ENCODE data around the gene NOP56.
"Not testable (repeated sequence)": the region's sequence is repeated elsewhere in the genome, so short reads cannot be mapped to it uniquely, and the experiment has no call there.

NOP56 gene

DNA sequence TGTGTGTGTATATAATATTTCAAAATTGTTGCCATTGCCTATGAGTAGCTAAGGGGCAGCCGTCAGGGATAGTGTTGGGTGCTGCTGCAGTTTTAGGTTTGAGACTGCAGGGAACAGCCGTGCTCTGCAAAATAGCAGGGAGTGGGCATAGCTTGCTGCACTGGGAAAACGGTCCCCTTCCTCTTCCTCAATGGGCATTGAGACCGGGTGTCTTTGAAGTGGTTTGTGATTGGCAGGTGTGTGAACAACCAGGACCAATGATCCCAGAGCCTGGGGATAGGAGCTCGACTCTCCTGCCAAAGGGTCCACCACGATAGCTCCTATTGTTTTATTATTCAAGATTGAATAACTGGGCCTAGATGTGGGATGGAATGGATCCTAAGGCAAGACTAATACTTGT lies 35.1 kb downstream of the NOP56 start:
- no peak for DNase-seq

DNA sequence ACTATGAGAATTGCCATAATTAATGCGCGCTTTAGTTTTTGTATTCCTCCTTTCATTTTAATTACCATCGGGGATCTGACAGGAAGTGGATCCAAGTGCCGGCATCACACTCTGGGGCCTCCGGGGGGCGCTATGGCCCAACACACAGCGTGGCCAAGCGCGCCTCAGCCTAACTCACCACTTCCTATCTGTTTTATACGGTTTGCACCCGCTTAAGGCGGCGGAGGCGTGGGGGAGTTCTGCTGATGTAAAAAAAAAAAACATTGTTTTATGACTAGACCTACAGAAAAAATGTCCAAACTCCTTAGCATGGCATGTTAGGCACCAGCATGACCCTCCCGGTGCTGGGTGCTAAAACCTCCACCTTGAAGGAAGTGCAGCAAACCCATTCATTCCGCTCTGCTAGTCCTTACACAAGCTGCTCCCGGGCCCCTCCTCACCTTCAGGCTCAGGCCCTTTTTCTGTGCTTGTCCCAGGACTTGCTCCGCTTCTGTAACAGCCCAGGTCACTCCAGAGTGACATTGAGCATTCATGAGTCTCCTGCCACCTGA lies 35.7 kb downstream of the NOP56 start:
- peak; percentile 33 to 68 (median 64) for DNase-seq

DNA sequence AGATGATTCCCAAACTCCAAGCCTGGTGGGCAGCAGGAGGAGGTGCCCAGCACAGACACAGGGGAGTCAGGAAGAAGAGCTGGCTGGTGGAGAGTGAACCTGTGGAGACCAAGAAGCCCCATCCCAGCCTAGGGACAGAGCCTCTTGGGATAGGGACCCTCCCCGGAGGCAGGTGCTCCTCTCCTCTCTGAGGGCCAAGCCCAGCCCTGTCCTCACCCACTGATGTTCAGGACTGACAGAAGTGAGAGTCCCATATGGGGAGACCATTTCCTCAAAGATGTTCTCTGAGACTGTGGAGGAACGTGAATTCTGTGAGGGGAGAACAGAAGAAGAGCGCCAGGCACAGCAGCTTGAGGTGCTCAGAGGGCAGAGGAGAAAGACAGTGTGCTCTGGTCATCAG lies 37.8 kb downstream of the NOP56 start:
- no peak for DNase-seq

DNA sequence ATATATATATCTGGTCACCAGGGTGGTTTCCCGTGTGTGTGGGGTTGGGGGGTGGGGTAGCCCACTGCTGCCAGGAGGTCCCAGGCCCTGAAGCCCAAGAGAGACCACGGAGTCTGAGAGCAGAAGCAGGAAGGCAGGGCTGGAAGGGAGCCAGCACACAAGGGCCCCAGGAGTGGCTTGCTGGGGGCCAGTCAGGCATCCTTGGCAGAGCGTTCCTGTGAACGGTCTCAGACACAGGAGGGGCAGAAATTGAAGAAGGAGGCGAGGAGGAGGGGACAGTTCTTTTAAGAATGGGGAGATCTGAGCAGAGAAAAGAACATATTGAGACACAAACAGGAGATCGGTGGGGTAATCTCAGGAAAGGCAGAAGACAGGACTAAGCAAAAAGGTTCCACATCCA lies 38.3 kb downstream of the NOP56 start:
- no peak for DNase-seq

DNA sequence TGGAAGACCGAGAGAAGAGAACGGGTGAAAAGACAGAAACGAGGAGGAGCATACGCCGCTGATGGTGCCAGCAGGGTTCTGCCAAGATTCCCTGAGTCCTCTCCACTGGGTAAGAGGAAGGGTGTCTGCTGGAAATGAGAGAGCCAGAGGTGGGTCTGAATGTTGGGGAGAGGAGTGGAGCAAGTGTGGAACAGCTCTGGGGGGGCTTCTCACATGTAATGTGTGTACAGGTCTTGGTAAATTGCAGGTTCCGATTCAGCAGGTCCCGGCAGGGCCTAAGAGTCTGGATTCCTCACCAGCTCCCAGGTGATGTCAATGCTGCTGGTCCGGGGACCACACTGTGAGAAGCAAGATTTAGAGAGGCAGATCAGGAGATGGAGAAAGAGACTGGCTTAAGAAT lies 38.7 kb downstream of the NOP56 start:
- DNase-seq = no peak

DNA sequence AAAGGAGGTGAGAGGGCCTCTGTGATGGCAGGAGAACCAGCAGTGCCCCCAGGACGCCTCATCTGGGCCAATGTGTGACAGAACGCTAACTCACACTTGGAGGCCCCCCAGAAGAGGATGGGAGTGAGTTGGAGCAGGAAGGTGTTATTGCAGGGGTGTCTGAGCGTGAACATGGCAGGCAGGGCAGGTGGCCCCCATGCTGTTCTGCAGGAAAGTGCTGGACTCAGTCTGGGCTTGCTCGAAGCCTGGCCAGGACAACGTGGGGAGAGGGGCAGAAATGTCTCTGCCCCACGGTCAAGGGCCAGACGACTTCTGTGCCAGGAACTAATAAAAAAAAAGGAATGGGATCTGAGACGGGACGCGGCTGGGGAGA lies 39.2 kb downstream of the NOP56 start:
- no peak for DNase-seq

DNA sequence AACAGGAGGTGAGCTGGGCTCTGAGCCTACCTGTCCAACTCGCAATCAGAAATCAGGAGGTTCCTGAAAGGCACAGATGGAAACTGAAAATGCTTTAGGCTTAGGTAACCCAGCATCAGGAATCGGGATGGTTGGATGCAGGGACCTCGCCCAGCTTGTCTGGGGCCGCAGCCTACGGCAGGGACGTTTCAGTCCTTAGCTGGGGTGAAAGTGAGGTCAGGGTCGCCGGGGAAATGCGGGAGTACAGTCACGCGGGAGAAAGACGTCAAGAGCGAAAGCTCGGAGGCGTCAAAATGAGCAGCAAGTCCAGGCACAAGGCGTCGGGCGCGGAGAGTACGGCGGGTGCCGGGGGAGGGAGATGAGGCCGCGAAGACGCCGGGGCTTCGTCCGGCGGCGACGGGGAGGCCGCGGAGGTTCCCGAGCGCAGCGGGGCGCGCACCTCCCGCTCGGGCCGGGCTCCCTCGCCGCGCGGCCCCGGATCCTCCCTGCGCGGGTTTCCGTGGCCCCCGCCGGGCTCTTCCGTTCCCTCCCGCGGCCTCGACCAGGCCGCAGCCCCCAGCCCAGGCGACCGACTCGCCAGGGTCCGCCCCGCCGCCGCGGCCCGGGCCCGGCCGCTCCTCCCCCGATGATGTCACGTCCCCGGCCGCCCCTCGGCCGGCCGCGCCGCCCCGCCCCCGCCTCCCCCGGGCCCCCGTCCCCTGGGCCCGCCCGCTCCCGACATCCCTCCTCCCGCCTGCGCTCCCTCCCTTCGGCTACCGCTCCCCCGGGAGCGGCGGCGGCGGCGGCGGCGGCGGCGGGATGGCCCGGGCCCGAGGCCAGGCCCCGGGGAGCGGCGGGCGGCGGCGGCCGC lies 39.8 kb downstream of the NOP56 start, which contains the start of gene EBF4:
Gene EBF4 (plus strand): TSS at position 745 of the 850 bp plus-strand sequence. CDS start 866 bp downstream, outside the sequence.
- DNase-seq = peak; percentile 14 to 75 (median 73)

DNA sequence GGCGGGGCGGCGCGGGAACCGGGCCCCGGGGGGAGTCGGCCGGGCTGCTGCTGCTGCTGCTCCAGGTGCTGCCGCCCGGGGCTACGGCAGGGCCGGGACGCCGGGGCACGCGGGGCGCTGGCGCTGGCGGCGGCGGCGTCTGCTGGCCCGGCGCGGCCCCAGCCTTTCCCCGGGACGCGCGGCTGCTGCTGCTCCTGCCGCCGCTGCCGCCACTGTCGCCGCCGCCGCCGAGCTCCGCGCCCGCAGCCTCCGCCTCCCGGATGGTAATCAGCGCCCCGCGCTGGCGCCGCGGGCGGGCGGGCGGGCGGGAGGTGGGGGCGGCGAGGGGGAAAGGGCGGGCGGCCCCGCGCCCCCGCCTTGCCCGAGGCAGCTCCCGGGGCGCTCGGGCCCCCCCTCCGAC lies 40.5 kb downstream of the NOP56 start:
- peak in 1 of 3 experiments; percentile 68 for DNase-seq

DNA sequence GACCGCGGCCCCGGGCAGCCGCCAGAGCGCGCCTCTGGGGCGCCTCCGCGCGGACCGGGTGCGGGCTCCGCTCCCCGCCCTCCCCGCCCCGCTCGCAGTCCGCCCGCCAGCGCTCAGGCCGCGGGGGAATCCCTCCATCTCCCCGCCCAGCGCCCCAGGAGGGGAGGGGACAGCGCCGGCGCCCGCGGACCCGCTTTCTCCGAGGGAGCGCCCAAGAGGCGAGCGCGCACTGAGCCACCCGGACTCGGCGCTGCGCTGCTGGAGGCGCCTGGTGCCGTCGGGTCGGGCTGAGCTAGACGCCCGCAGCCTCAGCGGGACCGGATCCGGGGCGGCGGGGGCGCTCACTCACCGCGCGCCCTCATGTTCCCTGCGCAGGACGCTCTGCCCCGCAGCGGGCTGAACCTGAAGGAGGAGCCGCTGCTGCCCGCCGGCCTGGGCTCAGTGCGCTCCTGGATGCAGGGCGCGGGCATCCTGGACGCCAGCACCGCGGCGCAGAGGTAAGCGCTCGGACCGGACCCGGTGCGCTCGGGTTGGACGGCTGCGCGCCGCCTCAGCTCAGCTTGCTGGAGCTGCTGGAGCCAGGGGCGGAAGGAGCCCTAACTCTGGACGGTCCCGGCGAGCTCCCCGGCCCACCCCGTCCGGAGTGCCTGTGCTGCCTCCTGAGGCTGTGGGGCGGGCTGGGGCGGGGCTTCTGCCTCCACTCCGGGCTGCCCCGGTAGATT lies 41.0 kb downstream of the NOP56 start:
- DNase-seq = peak in 2 of 3 experiments; percentile 66 to 68

DNA sequence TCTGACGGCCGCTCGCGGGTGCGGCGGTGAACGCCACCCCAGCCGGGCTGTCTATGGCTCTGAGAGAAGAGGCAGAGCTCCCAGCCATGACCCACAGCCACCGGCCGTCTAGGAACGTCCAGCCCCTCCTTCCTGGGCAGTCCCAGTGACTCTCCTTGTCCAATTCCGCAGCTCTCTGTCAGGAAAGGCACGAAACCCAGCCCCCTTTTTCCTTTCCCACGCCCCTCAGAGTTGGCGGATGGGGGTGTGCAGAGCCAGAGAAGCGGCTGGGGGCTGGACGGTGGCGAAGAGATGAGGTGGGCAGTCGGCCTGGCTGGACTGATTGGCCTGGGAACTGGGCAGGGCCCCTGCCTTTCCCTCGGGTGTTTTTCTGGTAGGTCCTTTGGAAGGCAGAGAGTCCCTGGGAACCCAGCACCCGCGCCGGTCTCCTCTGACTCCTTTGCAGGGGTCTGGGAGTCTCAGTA lies 41.6 kb downstream of the NOP56 start:
- peak in 1 of 3 experiments; percentile 25 for DNase-seq

DNA sequence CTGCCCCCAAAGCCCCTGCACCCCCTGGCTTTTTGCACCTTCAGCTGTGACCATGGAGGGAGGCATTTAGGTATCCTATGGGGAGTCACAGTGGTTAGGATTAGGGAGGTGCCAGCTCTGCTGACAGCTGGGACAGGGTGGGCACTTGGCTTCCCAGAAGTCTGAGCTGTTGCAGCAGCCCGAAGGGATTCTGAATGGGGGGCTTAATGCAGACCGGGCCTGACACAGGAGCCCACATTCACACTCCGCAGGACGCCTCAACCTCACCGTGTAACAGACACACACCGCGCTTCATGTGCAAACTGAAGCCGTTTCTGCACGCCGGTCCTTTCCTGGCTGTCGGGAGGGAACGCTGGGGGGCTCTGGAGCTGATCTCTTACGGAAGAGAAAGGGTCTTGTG lies 42.1 kb downstream of the NOP56 start:
- no peak for DNase-seq

DNA sequence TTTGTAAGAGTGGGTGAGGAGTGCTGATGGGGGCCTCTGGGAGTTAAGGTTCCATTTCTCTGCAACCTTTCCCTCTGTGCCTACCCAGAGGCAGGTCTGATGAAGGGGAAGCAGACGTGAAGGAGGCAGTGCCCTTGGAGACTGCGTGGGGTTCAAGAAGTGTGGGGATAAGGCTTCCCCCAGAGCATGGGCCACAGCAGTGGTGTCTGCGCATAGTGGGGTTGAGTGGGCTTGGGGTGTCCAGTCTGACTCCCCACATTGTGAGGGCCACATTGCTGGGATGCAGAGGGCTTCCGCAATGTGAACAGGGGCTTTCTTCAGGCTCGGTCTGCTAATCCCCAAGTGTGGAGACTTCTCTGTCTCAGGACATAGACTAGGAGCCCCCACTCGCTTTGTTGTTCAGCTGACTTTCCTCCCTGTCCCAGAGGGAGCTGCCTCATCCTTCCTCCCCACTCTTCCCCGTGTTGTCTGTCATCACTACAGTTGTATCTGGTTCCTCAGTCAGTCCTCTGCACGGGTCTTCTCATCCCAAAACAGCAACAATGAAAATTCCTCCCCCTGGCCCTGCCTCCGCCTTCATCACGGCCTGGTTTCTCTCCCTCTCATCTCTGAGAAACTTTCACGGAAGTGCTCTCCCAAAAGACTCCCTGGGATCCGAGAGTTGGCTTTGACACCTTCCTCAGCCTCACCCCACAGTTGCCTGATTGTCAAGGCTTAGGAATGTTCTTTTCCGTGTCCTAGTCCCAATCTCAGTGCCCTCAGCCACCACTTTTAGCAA lies 43.0 kb downstream of the NOP56 start:
- no peak for DNase-seq

DNA sequence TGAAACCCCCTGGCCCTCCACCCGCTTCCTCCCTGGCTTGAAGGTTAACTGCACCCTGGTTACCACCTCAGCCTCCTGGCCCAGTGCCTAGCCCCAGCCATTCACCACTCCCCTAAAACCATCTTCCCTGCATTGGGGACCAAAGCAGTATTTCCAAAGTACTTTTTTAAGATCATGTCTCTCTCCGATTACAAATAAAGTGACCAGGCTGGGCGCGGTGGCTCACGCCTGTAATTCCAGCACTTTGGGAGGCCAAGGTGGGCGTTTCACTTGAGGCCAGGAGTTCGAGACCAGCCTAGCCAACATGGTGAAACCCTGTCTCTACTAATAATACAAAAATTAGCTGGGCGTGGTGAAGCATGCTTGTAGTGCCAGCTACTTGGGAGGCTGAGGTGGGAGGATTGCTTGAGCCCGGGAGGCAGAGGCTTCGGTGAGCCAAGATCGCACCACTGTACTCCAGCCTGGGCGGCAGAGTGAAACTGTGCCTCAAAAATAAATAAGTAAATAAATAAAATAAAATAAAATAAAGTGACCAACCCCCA lies 43.6 kb downstream of the NOP56 start:
- not testable (repeated sequence) for DNase-seq

DNA sequence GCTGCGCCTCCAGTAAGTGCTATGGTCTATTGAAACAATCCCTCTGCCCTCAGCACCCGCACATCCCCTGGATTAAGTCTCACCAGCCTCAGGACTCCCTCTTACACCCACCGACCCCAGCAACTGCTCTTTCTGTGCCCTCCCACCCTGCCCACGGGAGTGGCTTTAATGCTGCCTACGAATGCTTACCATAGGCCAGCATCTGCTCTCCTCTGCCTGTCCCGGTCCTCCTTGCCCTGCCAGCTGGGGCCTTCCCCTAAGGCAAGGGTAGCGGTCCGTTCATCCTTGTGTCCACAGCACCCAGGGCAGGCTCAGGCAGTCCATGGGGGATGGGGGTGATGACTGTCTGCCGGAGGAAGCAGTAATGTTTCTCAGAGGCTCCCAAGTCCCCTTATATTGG lies 44.2 kb downstream of the NOP56 start:
- DNase-seq = no peak

DNA sequence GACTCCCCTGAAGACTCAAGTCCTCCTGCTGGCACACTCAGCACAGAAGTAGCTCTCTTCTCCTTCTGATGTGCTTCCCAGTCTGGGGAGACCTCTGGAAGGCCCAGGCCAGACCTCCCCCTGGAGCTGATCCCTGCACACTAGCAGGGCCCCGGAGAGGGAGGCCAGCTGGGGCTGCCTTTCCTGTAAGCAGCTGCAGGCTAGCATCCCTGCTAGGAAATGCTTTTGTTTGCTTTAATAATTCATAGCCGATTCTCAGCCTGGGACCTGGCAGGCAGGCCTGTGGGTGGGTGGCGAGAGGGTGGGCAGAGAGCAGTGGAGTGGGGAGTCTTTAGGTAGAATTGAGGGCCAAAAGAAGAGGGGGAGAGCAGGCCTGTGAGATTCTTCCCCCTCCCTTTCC lies 45.3 kb downstream of the NOP56 start:
- DNase-seq = peak in 2 of 3 experiments; percentile 60 to 81

DNA sequence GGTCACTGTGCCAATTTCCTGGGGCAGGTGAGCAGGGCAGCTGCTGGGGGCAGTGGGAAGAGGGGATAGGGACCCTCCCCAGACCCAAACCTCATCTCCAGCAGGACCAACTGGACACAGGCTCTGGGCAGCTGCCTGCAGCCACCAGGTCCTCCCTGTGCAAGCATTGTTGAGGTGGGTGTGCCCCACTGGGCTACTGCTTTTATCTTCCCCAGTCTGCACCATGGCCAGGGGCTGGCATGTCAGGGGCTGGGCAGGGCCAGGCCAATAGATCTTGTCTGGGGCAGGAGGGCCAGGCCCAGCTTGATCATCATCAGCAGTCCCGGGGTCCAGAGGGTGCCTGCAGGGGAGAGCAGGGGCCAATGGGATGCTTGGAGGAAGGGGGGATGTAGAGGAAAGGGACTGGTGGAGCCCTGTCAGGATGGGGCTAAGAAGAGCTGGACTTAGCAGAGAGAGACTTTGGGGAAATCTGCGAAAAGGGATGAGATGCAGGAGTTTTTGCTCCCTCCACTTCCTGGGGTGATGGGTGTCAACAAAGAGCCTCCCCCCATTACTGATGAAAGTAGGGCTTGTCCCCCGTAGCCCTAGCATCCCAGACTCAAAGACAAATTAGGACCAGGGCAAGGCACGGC lies 45.9 kb downstream of the NOP56 start:
- DNase-seq = no peak

DNA sequence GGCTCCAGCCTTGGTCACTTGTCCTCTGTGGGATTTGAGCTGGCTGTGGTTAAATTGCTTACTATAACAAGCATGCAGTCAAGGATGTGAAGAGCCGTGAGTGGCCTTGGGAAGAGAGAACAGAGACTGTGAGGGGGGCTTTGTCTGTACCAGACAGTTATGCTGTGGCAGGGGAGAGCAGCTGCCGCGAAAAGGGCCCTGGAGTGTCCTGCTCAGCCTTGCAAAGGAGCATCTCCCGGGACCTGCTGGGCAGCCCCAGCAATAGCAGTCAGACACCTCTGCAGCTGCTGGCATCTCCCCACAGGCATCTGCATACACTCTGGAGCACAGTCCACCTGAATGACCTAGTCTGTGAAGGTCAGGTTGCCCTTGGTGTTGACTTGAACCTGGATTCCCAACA lies 46.5 kb downstream of the NOP56 start:
- peak in 2 of 3 experiments; percentile 10 to 20 for DNase-seq

DNA sequence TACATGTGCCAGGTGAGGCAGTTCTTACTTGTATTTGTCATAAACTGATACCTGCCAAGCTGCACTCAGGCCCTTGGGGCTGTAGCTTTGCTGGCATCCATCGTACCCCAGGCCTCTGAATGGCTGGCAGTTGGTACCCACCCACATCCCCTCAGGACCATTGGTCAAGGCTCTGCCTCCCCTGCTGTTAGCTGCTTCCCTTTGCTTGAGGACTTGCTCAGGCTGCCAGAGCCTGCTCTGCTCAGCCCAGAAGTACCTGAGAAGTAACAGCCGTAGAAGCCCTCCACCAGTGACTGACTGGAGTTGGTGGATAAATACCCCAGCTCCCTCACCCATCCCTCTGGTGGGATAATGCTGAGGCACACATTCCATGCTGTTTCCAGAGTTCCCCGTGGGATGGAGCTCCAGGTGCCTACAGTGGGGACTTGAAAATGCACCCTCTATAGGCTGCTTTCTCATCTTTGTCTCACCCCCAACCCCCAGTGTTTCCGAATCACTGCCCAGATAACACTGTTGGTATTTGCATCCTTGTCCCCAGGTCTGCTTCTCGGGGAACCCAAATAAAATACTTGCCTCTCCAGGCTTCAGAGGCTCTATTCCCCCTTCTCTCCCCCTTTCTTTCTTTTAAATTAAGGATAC lies 47.5 kb downstream of the NOP56 start:
- peak in 1 of 3 experiments; percentile 15 for DNase-seq

DNA sequence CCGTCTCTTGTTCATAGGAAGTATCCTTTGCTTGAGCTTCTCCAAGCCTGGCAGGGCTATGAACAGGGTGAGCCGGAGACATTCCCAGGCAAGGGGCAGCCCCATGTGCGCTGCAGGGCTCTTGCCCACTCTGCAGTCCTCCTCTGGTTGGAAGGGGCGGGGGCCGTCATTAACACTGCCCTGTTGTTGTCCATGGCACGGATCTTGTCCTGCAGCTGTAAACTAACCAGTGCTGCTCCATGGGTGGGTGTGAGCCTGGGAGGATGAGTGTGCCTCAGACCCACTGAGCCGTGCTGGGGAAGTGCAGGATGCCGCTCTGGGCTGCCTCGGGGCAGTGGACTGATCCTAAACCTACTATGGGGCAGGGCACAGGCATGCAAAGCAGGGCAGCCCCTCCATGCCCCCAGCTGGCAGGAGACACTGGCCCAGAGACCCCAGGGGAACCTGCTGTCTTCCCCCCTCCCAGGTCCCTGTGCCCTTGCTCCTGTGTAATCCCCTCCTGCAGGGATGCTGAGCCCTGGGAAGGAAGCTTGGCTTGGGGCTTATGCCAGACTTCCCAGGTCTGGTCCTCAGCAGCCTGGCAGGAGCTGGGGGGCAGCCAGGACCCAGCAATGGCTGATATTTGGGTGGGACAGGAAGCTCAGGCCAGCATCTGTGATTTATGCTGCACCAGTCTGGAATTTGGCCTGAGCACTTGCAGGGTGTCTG lies 48.6 kb downstream of the NOP56 start:
- no peak for DNase-seq

DNA sequence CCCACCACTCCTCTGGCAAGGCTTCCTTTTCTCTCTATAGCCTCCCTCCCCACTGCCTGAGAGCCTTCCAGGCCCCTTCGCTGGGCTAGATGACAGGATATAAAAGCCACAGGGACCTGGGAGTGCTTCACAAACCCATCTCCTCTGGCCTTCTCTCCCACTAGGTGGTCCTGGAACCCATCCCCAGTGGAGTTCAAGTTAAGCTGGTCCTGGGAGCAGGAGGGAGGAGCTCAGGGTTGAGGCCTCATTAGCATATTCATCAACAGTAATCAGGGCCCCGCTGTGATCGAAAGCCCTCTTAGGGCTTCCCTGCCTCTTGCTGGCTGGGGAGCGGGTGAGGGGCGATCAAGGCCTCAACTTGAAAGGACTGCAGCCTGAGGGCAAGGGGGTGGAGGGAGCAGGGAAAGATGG lies 49.2 kb downstream of the NOP56 start:
- DNase-seq = no peak

Data from NCI-H1417 (cell line).